GM10847 (cell line): Measurements from ENCODE around the gene CD36.

Source experiments
- POLR2A ChIP-seq: IDR thresholded peaks from 2 replicates; pipeline ENCODE4 v1.6.1; 2011; ENCODE audit not compliant: insufficient read length; ENCODE audit errors: extremely low read depth

CD36 gene

GRCh38 chr7:80703272-80703671, 64.8 kb downstream of the CD36 start:
- no peak for TF ChIP-seq POLR2A

DNA sequence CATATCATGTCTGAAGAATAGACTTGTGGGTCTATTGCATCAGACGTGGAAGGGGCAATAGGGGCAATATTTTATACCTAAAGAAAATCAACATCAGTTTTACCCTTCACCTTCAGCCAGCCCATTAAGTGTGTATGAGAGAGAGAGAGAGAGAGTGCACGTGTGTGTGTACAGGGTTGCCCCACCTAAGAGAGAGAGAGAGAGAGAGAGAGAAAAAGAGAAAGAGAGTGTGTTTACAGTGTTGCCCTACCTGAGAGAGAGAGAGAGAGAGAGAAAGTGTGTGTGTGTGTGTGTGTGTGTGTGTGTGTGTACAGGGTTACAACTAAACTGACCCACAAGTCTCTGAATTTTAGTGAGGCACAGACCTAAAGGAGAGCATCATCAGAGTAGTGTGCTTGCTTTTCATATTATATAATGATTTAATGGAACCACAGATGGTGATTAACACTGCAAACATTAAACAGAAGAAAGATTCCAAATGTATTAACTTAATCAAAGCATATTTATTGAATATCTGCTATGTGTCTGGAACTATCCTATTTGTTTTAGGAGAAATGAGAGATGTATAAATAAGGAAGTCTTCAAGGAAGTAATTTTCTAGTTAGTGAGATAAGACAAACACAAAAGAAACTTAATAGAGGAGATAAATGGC, 66.8 kb downstream of the CD36 start:
- no peak for TF ChIP-seq POLR2A

DNA sequence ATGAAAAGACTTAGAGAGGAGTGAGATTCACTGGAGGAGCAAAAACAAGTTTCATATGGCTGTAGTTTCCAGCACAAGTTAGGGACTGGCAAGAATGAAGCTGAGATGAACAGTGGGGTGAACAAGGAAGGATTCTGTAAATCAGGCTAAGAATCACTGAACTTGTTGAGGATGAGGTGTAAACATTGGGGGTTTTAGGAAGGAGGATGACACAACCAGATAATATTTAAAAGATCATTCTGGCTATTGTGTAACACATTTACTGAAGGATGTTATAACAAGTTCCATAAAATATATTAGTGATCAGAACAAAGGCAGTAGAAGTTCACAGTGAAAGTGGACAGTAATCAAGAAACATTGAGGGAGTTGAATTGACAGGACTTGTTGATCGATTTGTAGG, 68.9 kb downstream of the CD36 start:
- no peak for TF ChIP-seq POLR2A

DNA sequence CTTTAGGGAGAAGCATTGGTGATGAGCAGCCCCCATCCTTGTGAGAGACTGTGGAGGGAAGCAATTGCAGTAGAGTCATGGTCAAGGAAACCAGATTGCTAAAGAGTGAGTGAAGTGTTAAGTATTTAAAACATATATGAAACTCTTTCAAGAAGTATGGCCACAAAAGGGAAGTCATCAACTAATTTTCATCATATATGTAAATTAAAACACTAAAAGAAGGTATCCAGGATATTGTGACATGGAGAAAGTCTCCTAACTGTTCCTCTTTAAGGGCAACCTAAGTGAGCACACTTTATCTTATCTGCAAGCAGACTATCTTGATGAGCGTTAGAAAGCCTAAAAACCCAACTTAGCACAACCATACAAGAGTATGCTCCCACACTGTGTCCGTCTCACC, 69.7 kb downstream of the CD36 start:
- TF ChIP-seq POLR2A: no peak

- TF ChIP-seq POLR2A: no peak
Measured at GRCh38 chr7:80711531-80711930, 73.1 kb downstream of the CD36 start.

DNA sequence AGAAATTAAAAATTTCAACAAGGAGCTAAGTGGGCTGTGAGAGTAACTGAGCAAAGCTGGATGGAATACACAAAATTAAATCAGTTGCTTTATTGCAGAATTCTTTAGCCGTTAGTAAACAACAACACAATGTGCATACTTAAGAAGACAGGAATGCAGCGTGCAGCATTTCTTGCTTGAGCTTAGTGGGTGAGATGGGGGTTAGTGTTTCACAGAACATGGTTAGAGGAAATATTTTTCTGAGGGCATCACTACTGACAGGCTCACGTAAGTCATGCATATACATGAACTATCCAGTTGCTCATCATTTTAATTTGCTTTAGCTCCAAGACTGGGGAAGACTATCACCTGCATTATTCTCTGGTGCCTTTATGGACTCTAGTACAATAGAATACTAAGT, 80.8 kb downstream of the CD36 start:
- TF ChIP-seq POLR2A: no peak

DNA sequence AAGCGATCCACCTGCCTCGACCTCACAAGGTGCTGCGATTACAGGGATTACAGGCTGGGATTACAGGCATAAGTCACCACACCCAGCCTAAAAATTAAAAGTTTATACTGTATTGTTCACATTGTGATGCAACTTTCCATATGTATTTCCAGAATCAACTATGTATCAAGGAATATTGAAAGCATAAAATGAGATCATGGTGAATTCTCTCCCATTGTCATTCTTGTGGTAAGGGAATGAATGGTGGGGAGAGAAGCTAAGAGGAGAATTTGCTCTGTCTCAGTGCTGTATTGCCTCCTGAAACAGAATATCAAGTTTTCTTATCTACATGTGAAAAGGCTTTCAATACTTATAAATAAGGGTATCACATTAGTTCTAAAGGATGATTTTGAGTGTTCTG, 81.7 kb downstream of the CD36 start:
- no peak for TF ChIP-seq POLR2A

DNA sequence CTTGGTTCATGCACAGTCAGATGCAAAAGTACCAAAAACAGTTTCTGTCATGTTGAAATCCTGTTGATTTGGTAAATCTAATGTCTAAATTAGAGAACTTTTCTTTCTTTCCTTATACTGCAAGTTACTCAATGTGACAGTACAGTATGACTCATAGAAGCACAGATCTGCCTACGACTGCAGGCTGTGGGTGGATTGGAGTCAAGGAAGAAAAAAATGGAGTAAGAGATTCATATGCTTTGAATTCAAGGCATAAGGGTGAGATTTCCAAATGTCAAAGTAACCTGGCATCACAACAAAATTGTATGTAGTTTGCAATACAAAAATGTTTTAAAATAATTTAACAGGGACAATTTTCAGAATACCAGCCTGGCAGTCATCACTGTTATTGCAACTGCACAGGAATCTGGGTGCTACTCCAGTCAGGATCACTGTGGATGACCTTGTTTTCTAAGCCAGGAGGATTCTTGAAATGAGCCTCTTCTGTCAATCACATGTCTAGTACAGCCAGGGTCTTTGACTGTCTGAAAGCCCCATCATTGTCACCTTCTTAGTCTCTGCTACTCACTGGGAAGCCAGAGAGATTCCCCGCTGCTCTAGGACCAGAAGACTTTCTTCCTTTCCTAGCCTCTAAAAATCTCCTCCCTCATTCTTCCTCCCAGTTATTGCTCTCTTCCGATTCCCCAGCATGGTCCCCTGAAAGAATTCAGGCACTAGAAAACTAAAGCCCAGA, 83.6 kb downstream of the CD36 start:
- no peak for TF ChIP-seq POLR2A

DNA sequence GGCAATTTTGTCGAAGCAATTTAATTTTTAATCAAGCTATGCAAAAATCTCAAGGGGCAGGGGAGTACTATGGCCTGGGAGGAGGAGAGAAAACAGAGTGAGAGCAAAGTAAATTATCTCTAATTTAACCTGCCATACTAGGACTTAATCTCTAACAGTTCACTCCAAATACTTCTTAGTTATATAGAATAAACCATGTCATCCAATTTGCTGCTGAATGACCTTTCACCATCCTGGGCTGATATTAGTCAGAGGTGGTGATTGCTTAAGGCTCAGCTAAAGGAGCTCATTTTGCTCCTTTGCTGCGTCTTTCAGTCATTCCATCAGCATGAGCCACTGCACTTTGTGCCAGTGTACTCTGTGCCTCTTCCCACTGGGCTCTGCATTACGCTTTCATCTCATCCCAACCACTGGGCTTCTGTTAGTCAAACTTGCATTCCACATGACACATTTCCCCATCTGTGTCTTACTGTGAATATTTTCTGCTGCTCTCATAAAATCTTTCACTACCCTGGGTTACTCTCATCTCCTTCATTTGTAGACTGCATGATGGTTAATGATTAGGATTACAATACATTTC, 84.3 kb downstream of the CD36 start:
- no peak for TF ChIP-seq POLR2A

- TF ChIP-seq POLR2A: no peak
Measured at GRCh38 chr7:80724249-80724871, 85.9 kb downstream of the CD36 start.

DNA sequence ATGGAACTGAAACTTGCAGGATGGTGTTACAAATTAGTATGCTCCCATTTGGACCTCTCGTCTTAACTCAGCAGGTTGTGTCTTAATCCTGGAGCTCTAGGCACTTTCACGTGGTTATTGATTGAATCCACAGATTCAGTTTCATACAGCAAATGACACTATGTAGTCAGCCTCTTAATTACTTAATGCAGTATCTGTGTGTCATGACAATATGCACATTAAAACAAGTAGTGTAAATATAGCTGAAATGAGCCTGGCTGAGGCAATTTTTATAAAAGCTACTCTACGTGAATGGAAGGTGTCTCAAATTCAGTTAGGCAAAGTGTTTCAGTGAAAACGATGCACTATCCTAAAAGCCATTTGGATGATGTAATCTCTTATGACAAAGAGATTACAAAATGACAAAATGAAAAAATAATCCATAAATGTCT, 86.8 kb downstream of the CD36 start:
- TF ChIP-seq POLR2A: no peak
